Motor neuron (in vitro differentiated cells): ENCODE results near the gene CDC26. TPM values are rescaled to one million over a fixed set of nuclear protein-coding genes. Genes with fewer than 3 reads are reported as not detected.

Experiments
- ATAC-seq, 8 experiments: fragments of 200-7000 bp; cut with Tn5 transposase; replicated peaks in 6 of 8; 2 replicates each; pipeline ENCODE4 v1.8.0; 2021; ENCODE audit warnings: mild to moderate bottlenecking in 8 of 8, moderate library complexity in 8 of 8
- H3K27ac ChIP-seq, 2 donors: fragments of 250-450 bp; sonication (Bioruptor Pico); 2 replicates each; pipeline ENCODE4 v1.9.0; 2021; ENCODE audit warnings: antibody characterized with exemption in 2 of 2, mild to moderate bottlenecking in 2 of 2, moderate library complexity in 1 of 2
- H3K4me1 ChIP-seq, 2 donors: fragments of 250-450 bp; sonication (Bioruptor Pico); replicated peaks in 1 of 2; 2 replicates each; pipeline ENCODE4 v1.6.1; 2021; ENCODE audit warnings: antibody characterized with exemption in 2 of 2, mild to moderate bottlenecking in 2 of 2, moderate library complexity in 1 of 2
- H3K4me3 ChIP-seq, 5 donors: fragments of 250-450 bp; sonication (Bioruptor Pico); 2 replicates each; pipeline ENCODE4 v1.9.0; 2021; ENCODE audit warnings: antibody characterized with exemption in 5 of 5, mild to moderate bottlenecking in 5 of 5, moderate library complexity in 4 of 5
- WGBS, 10 experiments: fragments of 450-650 bp; shearing (Covaris generic); methylation state at CpG; one replicate each; pipeline ENCODE4 v1.0.0; 2022; 5-methylcytosine and 5-hydroxymethylcytosine counted together
- in situ Hi-C, 9 experiments: fragments of 400-800 bp; cut with MboI; loops; one replicate each; pipeline ENCODE4 v1.15.0; 2021; ENCODE audit warnings: low sequenced_read_pairs in 9 of 9, low pct_unique_long_range_greater_than_20kb in 2 of 9; ENCODE audit not compliant: unreplicated experiment in 9 of 9
- total RNA-seq, 8 experiments: library from RNA; unstranded; fragments of 300-600 nt; gene quantifications; 2 replicates each; pipeline versions ENCODE4 v1.2.3 to v1.2.4, GENCODE V29; 2022

CDC26 gene
- total RNA-seq, 8 experiments from 2014 or later, result 26.9 to 45.5 (median 30.9) TPM

- H3K4me3 ChIP-seq, result peak overlapping the region; percentile 52 to 92 (median 71)
- in situ Hi-C loops, result no loop called here
Observed at GRCh38 chr9:113222482-113222841, 52.9 kb downstream of the CDC26 start.

GRCh38 chr9:113221800-113222481, 53.4 kb downstream of the CDC26 start:
- 0 to 20% (median 3%) methylated on average over 1 to 9 of the region's 20 CpGs; no CpG with 5 or more reads in 2 of the 10 experiments for WGBS, 10 experiments
- H3K4me3 ChIP-seq, result peak overlapping the region; percentile 52 to 92 (median 71)
- in situ Hi-C loops, result no loop called here
- peak in 2 of 8 experiments; percentile 1 to 4 for ATAC-seq
- peak overlapping the region; percentile 69 to 82 for H3K27ac ChIP-seq
- H3K4me1 ChIP-seq, result peaks cover 20 to 24% of the 10 kb centered on the region in 2 donors

More at GRCh38 chr9:113222482-113222841, 52.9 kb downstream of the CDC26 start:
- H3K4me1 ChIP-seq, result peaks cover 20 to 24% of the 10 kb centered on the region in 2 donors
- H3K27ac ChIP-seq, result peak overlapping the region in 1 of 2 donors; percentile 10
- ATAC-seq, result no peak
- WGBS, 10 experiments, result 0 to 50% (median 20%) methylated on average over 1 to 4 of the region's 5 CpGs; no CpG with 5 or more reads in 3 of the 10 experiments

GRCh38 chr9:113221003-113221799, 54.2 kb downstream of the CDC26 start, which contains the start of the genes FKBP15 and SLC31A1:
FKBP15 (minus strand) TSS chr9:113221277; CDS start chr9:113221243, 34 bp downstream.
SLC31A1 (plus strand) TSS chr9:113221544; CDS start chr9:113256149, 34,605 bp downstream.
- 0 to 24% (median 2%) methylated on average over 1 to 10 of the region's 65 CpGs; no CpG with 5 or more reads in 6 of the 10 experiments for WGBS, 10 experiments
- H3K27ac ChIP-seq, result peak within 1 kb of the TSS; percentile 69 to 86
- in situ Hi-C loops, result no loop called here
- peaks cover 20 to 24% of the 10 kb centered on the region in 2 donors for H3K4me1 ChIP-seq
- ATAC-seq, result peak; percentile 93 to 98 (median 96)
- peak within 1 kb of the TSS; percentile 52 to 92 (median 71) for H3K4me3 ChIP-seq

DNA sequence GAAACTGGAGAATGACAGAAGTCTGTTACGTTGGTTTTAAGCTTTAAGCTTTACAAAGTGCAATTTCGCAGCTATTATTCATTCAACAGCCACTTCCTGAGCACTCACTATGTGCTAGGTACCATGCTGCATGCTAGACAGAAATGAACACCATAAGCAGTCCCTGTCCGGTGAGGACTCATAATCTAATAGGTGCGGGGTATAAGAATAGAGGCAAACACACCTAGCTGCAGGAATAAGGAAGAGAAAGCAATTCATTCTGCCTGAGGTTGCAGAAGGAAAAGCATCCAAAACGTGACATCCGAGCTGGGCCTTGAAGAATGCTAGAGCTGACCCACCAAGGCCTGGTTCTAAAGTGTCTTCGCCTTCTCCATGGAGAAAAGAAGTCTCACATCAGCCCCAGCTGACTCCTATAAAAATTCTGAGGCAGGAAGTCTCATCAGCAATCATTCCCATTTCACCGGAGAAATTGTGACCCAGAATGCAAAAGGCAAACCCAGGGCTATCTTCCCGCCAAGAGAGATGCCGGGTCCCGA, 54.8 kb downstream of the CDC26 start:
- in situ Hi-C loops, result no loop called here
- Histone ChIP-seq H3K4me3 (peak overlapping the region; percentile 52 to 92 (median 71)), H3K27ac (peak overlapping the region; percentile 50 to 86), H3K4me1 (peaks cover 20 to 24% of the 10 kb centered on the region in 2 donors)
- WGBS, 10 experiments, result 0 to 60% (median 3%) methylated on average over 2 to 8 of the region's 11 CpGs
- no peak for ATAC-seq

- Histone ChIP-seq H3K4me1 (peaks cover 20 to 24% of the 10 kb centered on the region in 2 donors), H3K27ac (peak overlapping the region in 1 of 2 donors; percentile 50), H3K4me3 (peak overlapping the region; percentile 52 to 92 (median 71))
- in situ Hi-C loops, result no loop called here
- ATAC-seq, result no peak
- 0 to 67% (median 27%) methylated on average over 1 of the region's 1 CpG; no CpG with 5 or more reads in 3 of the 10 experiments for WGBS, 10 experiments
Observed at GRCh38 chr9:113219969-113220368, 55.4 kb downstream of the CDC26 start.

DNA sequence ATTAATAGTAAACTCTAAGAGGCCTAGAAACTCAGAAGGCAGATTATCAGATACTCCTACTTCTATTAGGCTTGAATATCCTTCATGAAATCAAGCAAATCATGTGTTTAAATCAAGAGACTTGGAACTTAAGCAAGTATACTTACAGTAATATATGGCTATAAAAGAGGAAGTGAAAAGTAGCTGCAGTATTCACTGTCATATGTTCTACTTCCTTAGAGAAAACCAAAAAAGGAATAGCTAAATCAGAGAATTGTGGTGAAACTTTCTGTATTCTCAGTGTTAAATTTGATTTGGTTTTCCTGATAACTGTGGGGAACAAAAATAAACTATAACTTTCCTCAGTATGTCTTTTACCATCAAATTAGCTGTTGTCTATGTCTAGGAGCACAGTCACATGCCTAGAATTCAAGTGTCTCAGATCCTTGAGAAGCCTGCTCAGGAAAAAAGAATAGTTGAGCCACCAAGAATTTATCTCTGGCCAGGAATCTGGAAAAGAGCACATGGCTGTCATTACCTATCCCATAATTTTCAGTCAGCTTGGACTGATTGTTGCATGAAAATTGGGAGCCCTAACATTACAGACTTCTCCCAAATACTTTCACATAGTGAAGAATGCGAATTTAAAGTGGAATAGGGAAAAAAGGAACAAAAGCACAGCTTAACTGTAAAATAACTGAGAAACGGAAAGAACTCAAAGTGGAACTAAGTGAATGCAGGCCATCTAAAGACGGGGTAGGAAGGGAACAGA, 56.0 kb downstream of the CDC26 start:
- no peak overlapping the region for H3K27ac ChIP-seq
- in situ Hi-C loops, result no loop called here
- 37 to 88% (median 71%) methylated on average over 2 to 3 of the region's 3 CpGs for WGBS, 10 experiments
- H3K4me1 ChIP-seq, result peaks cover 20 to 24% of the 10 kb centered on the region in 2 donors
- peak overlapping the region in 2 of 5 donors; percentile 75 to 92 for H3K4me3 ChIP-seq
- no peak for ATAC-seq

Other genes starting within 250 kb of the CDC26 start
- gene ZFP37, start 218.8 kb downstream of the CDC26 start, total RNA-seq, result 10 to 100 TPM in 4 of 8 experiments, 1 to 10 TPM in 4; 1.1 to 15.2 (median 7.7) TPM
- 10 to 100 TPM in 1 of 8 experiments, 1 to 10 TPM in 4, under 1 TPM in 3; 0.87 to 10.1 (median 1.7) TPM for gene SLC31A2, start 124.6 kb downstream of the CDC26 start, total RNA-seq
- gene FKBP15, start 54.3 kb downstream of the CDC26 start, total RNA-seq, result 10 to 100 TPM; 12.8 to 28.1 (median 19.7) TPM
- gene SLC31A1, start 54.0 kb downstream of the CDC26 start, total RNA-seq, result 10 to 100 TPM; 10.9 to 25.5 (median 18.7) TPM
- 10 to 100 TPM; 22.4 to 35.5 (median 27.6) TPM for gene PRPF4, start 86 bp upstream of the CDC26 start, total RNA-seq
- gene RNF183, start 27.8 kb upstream of the CDC26 start, total RNA-seq, result 1 to 10 TPM in 2 of 8 experiments, under 1 TPM in 5, not detected in 1; 0.14 to 1.6 (median 0.29) TPM
- 1 to 10 TPM in 7 of 8 experiments, under 1 TPM in 1; 0.76 to 5.8 (median 3.3) TPM for gene WDR31, start 64.7 kb upstream of the CDC26 start, total RNA-seq
- gene BSPRY, start 74.0 kb upstream of the CDC26 start, total RNA-seq, result under 1 TPM in 6 of 8 experiments, not detected in 2; 0.05 to 0.43 (median 0.27) TPM
- gene HDHD3, start 101.4 kb upstream of the CDC26 start, total RNA-seq, result 10 to 100 TPM in 3 of 8 experiments, 1 to 10 TPM in 5; 6.3 to 15.1 (median 9.0) TPM
- gene ALAD, start 125.7 kb upstream of the CDC26 start, total RNA-seq, result 10 to 100 TPM; 10.2 to 21.9 (median 17.0) TPM
- 10 to 100 TPM; 42.0 to 66.7 (median 50.2) TPM for gene POLE3, start 135.1 kb upstream of the CDC26 start, total RNA-seq
- 1 to 10 TPM in 4 of 8 experiments, under 1 TPM in 4; 0.54 to 2.4 (median 1.1) TPM for gene C9orf43, start 135.2 kb upstream of the CDC26 start, total RNA-seq
- 10 to 100 TPM in 7 of 8 experiments, 1 to 10 TPM in 1; 5.7 to 82.3 (median 50.6) TPM for gene RGS3, start 188.2 kb upstream of the CDC26 start, total RNA-seq